Posterior cingulate gyrus (tissue), 11 donors: ENCODE measurements around the gene KIAA0753.

Source experiments
- DNase-seq, 10 donors: peaks; one replicate each; pipeline versions ENCODE4 v3.0.0 to v3.0.0-alpha.2; 2020 to 2021; ENCODE audit warnings: mixed read lengths in 3 of 10
- intact Hi-C: fragments of 100-400 bp; cut with DNase I; formaldehyde crosslinking; loops from one replicate; pipeline ENCODE4 v1.15.1; 2023

Gene KIAA0753

DNA sequence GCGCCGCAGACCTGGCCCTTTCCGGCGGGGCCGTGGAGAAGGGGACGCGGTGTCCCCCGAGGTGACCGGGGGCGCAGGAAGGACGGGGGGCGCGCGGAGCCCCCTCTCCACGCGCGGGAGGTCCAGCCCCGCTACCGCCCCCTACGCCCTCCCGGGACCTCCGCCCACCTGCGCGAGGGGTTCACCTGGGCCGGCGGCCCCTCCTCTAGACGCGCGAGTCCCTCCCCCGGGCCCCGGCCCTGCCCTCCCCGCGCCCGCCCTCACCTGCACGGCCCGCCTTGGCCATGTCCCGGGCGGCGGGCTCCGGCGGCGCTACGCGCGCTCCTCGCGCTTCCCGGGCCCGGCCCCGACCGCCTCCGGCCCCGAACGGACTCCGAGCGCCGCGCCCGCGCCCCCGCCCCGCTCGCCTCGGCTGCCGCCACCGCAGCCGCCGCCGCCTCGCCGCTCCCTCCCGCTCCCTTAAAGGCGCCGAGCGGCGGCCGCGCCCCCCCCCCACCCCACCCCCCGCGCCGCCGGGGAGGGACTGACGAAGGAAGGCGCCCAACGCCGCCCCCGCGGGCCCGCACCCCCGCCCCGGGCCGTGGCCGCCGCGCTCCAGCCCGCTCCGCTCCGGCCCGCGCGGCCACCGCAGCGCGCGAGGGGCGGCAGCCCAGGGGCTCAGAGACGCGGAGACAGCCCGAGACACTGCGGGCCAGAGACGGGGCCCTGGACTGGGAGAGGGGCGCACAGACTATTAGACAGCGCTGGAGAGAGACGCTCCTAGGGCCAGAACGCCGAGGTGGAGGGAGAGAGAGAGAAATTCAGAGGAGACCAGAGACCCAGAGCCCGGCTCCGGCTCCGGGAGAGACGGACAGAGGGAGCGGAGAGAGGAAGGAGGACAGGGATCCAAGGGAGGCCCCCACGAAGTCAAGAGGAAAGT lies 84.1 kb downstream of the KIAA0753 start, which contains the start of gene PITPNM3:
TSS of gene PITPNM3 (minus strand) at position 435 of the 919 bp plus-strand sequence. CDS start at position 286, 149 bp downstream.
- DNase-seq, result peak in 3 of 10 donors; percentile 75 to 85 (median 78)

DNA sequence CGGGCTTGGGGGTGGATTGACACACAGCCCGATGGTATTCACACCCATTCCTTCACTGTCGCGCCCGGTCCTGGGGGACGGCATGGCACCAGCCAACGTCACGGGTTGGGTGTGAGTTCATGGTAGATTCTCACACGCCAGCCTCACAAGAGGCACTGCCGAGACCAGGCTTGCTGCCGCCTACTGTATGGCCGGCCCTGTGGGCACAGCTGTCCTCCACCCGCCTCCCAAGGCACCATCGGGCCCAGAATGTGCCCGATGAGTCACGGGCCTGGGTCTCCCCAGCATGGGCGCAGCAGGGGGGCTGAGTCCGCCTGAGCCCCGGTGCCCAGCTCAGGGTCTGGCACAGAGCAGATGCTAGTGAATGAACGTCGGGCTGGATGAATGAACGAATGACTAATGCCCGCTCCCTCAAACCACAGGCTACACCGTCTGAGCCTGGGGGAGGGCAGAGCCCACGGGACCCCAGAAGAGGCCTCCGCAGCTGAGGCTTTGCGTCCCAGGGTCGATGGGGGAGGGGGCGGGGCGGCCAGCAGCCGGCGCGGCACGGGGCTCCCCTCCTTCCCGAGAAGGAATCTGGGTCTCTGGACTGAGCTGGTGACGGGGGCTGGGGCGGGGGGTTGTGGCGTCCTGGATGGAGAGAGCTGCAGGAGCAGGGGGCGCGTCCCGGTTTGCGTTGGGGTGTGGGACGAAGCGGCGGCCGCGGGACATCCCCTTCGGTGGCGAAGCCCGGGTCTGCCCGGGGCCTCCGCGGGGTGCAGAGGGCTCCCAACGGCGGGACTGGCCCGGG lies 85.0 kb downstream of the KIAA0753 start:
- intact Hi-C loops, result loop anchor here (10.0 kb wide), 1 partner anchor 61 kb away; no protein-coding TSS in a partner anchor
- DNase-seq, result peak in 8 of 10 donors; percentile 21 to 93 (median 58)

More for the DNA sequence above, 84.1 kb downstream of the KIAA0753 start, which contains the start of gene PITPNM3:
- intact Hi-C loops, result loop anchor here (10.0 kb wide), 1 partner anchor 62 kb away; no protein-coding TSS in a partner anchor

DNA sequence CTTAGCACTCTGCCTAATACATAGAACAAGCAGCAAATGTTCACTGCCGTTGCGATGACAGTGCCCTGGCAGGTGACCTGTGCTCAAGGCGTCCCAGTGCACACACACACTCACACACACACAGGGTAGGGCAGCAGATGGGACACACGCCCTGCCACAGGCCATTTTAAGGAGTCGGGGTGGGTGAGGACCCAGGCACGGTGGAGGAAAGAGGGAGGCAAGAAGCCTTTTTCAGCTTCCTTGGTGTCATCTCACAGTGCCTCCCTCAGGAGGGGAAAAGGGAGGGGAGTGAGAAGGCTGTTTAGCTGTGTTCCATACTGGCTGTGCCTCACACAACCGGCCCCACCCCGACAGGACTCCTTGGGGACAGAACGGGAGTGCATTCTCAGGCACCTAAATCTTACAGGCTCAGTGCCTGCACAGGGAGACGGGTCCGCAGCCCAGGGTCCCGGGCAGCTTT lies 85.6 kb downstream of the KIAA0753 start:
- peak in 6 of 10 donors; percentile 46 to 92 (median 75) for DNase-seq
- intact Hi-C loops, result loop anchor here (10.0 kb wide), 1 partner anchor 60 kb away; no protein-coding TSS in a partner anchor

DNA sequence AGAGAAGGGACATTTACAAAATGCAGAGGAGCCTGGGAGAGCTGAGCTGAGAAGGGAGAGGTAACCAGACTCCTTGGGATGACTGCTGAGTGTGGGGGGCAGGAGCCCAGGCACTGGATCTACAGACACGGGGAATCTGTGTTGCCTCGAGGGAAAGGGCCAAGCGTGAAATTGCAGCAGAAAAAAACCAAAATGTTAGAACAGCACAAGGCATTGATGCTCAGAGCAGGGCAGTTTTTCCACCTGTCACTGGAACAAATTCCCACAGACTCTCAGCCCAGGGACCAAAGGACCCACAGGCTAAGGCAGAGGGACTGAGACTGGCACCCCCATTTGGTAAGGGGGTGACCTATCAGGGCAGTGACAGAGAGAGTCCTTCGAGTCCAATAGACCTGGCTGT lies 86.2 kb downstream of the KIAA0753 start:
- DNase-seq, result peak in 1 of 10 donors; percentile 59
- intact Hi-C loops, result loop anchor here (10.0 kb wide), 1 partner anchor 60 kb away; no protein-coding TSS in a partner anchor

DNA sequence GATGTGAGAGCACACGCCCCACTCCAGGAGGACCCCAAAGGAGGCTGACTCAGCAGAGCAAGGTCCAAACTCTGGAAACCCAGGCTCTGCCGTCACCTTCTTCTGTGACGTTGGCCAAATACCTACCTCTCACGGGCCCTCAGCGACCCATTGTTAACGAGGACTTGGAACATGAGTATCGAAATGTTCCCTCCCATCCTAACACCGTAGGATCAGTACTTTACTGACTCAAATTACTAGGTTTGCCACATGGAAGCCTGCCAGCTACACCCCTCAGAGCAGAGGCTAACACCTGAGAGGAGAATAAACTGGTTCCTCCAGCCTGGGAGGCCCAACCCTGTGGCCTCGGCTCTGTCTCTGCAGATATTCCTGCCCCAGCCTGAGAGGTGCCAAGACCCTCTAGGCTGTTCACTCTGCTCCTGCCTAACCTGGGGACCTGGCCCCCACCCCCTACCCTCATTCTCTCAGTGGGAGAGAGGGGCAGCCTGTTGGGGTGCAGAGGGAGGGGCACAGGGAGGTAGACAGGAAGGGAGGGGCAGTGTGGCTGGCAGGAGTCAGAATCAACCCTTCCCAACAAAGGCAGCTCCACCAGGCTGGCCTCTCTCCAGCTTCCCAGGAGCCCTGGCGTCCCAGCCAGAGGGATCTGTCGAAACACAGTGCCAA lies 88.5 kb downstream of the KIAA0753 start:
- DNase-seq, result peak in 3 of 10 donors; percentile 27 to 89 (median 84)
- intact Hi-C loops, result loop anchor here (10.0 kb wide), 1 partner anchor 57 kb away; no protein-coding TSS in a partner anchor

DNA sequence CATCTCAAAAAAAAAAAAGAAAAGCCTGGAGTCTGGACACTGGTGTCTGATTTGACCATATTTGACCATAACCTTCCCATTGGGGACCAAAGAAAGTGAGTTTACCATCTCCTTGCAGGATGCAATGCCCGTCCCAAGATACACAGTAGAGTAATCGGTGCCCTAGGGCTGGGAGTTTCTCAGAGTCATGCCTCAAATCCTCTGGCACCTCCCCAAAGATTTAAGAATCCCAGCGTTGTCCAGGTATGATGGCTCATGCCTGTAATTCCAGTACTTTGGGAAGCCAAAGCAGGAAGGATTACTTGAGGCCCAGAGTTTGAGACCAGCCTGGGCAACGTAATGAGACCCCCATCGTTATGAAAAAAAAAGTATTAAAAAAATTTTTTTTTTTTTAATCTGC lies 89.2 kb downstream of the KIAA0753 start:
- no peak for DNase-seq
- intact Hi-C loops, result loop anchor here (10.0 kb wide), 1 partner anchor 57 kb away; no protein-coding TSS in a partner anchor

DNA sequence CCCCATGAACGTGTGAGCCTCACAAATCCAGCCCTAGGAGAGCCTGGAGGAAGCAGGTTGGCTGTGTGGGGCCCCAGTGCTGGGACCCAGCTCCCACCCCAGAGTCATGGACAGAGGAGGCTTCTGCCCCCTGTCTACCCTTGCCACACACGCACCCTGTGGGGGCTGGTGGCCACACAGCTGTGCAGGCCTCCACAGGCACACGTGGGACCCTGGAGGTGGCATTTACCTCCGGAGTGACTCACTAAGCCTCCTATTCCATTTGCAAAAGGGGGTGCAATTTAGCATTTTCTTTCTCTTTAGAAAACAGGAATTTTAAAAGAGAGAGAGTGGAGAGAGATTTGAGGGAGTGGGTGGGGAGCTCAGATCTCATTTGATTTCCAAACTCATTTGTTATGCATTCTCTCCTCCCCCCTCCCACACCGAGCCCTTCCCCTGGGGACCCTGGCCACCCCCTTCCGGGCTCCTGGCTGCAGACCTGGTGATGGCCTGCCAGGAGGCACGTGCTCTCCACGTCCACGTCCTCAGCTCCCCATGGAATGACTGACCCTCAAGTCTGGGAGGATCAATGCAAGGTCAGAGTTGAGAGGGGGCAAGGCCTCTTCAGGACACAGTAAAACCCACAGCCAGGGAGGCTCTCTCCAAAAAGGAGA lies 91.0 kb downstream of the KIAA0753 start:
- DNase-seq, result peak in 2 of 10 donors; percentile 8 to 43
- intact Hi-C loops, result loop anchor here (10.0 kb wide), 1 partner anchor 55 kb away; no protein-coding TSS in a partner anchor

DNA sequence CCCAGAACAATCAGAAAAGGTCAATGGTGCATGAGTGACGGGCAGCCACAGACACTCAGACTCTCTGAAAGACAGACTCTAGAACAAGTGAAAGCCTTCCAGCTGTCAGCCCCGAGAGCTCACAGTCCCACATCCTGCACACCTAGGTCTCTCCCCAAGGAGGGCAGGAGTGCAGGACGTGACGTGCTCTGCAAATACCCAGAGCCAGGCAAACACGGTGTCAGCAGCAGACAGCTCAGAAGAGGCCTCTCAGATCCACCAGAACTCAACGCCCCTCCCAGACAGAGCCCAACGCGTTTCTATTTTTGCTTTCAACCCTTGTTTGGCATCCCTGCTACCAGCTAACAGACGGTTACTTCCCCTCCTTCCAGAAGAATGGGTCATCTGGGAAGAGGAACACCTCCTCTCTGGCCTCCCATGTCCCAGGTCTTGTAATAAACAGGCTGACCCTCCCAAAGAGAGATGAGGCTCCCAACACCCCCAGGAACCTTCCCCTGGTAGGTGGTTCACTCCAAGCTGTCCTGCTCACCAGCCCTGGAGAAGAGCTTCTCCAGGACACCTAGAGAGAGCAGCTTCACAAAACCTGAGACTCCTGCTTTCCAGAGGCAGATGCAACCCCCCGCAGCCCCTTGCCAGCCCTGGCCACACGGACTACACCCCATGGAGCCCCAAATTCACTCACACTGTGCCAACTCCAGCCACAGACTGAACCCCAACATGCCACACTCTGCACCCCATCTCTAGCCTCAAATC lies 91.8 kb downstream of the KIAA0753 start:
- intact Hi-C loops, result no loop called here
- DNase-seq, result peak in 5 of 10 donors; percentile 43 to 90 (median 85)

DNA sequence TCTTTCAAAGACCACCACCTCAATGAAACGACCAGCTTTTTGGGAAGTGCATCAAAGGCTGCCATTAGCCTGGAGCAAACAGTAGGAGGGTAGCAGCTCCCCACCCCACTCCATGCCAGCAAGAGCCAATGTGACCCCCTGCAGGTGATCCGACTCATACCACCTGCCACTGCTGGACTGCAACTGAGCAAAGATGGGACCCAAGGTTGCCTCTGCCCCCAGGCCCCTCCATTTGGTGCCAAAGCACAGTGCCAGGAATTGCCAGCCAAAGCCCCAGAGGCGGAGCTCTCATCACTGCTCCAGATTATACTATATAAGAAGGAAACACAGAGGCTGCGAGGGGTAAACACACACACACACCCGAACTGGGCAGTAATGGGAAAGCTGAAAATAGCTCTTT lies 92.5 kb downstream of the KIAA0753 start:
- peak in 3 of 10 donors; percentile 32 to 66 (median 50) for DNase-seq
- intact Hi-C loops, result no loop called here

DNA sequence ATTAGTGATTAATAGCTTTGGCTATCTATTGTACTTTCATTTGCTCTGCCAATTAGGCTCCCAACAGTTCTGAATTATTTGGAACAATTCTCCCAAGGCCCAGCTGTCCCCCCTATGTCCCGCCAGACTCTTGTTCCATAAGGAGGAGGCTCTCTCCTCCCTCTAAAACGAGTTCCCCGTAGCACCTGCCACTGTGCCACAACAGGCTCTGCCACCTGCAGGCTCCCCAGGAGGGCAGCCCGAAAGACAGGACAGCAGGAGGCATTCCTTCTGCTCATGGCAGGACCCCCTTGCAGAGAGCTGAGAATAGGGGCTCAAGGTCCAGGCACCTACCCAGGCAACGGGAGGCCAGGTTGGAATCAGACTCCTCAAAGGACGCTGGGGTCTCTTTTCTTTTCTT lies 93.2 kb downstream of the KIAA0753 start:
- peak in 3 of 10 donors; percentile 36 to 77 (median 59) for DNase-seq
- intact Hi-C loops, result no loop called here

DNA sequence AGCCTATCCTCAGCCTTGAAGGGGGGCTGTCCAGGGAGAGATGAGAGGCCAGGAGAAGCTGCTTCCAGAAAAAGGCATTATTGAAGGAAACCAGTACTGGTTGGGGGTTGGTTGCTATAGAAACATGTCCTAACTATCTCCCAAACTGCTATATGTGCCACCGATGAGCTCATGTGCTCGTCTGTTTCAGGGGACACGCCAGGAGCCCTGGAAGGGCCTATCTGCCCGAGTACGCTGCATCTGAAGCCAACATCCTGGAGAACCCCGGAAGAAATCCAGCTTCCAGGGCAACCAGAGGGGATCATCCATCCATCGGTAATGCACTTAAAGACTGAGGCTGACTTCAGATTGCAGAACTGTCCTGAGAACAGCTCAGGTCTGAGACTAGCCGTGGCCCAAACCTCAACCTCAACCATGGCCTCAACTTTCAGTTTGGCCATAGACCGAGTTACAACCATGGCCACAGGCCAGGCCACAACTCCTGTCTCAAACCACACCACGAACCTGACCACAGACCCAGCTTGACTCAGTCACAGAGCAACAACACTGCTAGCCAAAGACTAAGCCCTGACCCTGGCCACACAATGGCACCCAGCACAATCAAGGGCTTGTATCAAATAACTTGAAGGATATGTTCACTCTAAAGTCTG lies 94.3 kb downstream of the KIAA0753 start:
- intact Hi-C loops, result no loop called here
- peak in 4 of 10 donors; percentile 53 to 88 (median 82) for DNase-seq

DNA sequence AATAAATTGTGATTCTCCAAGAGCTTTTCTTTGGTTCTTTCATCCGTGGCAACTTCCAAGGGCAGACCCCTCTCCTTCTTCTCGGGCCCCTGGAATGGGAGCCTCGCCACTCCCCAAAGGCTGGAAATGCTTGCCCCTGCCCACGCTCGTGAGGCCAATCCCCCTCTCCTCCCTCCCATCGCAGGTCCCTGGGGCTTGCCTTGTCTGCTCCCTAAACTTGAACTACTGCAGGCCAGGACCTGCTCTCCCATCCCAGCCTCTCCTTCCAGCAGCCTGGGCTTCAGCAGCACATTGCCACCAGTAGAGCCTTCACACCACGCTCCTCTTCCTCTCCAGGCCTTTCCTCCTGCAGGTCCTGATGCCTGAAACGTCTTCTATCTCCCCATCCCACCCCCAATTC lies 95.2 kb downstream of the KIAA0753 start:
- intact Hi-C loops, result no loop called here
- DNase-seq, result peak in 3 of 10 donors; percentile 59 to 64 (median 64)

DNA sequence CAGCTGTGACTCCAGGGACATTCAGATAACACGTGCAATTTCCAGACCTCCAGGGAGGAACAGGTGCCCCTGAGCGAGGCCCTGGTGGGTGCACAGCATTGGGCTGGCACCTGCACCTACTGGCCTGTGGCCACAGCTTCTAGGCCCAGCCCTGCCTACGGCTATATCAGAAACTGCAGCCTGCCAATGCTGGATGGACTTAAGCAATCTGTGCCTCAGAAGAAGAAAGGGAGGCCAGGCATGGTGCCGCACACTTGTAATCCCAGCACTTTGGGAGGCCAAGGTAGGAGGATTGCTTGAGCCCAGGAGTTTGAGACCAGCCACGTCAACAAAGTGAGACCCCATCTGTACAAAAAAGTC lies 96.5 kb downstream of the KIAA0753 start:
- intact Hi-C loops, result no loop called here

DNA sequence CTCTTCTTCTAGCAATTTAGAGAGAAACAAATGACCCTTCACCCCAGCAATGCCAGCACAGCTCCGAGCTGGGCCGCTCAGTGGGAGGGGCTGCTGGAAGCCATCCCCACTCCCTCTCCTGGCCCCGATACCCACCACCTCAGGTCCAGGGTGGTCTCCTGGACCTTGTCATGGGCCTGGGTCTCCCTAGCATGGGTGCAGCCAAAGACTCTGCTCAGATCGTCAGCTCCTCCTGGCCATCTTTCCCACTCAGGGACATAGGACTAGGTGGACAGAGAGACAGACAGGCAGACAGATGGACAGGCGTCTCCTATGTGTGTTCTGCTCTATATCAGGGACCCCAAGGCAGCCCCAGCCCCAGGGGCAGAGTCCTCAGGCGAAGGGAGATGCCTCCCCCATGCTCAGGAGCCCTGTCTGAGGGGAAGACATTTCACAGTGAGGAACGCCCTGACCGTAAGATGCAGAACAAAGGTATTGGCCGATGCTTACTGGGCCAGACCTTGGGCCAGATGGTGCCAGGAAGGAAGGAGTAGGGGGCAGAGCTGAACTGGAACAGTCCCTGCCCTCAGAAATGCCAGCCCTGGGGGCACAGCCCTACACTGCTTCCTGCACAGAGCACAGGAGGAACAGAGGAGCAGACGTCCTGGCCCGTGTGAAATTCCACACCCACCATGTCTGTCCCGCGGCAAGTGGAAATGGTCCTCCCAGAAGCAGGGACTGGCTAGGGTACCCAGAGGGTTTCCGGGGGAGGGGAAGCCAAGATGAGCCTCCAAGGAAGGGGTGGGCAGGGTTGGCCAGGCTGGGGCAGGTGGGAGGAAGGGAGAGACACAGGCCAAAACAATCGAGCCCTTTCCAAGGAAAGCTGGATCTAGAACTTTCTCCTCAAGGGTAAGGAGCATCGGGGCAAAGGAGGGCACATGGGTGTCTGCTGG lies 97.2 kb downstream of the KIAA0753 start:
- intact Hi-C loops, result no loop called here
- peak in 2 of 10 donors; percentile 52 to 69 for DNase-seq

More for the DNA sequence above, 96.5 kb downstream of the KIAA0753 start:
- DNase-seq, result peak in 1 of 10 donors; percentile 52

DNA sequence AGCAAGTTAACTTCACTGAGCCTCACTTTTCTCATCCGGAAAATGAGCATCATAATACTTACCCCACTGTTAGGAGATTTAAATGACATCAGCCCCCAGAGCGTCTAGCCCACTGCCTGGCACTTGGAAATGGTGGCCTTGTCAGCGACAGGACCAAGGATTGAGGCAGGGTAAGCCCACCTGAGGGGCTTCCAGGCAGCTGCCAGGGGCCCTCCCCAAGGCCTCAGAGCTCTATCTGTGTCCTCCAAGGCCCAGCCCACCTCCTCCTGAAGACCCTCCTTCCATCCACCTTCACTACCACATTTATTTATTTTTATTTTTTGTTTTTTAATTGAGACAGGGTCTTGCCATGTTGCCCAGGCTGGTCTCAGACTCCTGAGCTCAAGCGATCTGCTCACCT lies 97.9 kb downstream of the KIAA0753 start:
- DNase-seq, result peak in 3 of 10 donors; percentile 26 to 67 (median 55)
- intact Hi-C loops, result no loop called here

DNA sequence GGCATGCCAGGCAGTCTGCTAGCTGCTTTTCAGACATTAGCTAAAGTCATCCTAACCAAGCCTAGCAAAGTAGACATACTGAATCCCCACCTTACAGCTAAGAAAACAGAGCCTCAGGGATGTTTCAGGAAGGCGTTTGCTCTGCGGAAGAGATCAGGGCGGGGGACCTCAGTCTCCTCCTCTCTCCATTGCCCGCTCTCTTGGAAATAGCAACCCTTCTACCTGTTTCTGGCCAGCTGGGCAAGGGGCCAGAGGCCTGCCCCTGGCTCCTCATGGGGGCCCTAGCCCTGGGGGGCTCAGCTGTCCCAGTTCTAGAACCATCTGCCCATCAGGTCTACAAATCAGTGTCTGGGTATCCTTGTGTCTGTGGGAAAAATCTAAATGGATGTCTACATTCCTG lies 98.6 kb downstream of the KIAA0753 start:
- peak in 2 of 10 donors; percentile 1 to 40 for DNase-seq
- intact Hi-C loops, result no loop called here

DNA sequence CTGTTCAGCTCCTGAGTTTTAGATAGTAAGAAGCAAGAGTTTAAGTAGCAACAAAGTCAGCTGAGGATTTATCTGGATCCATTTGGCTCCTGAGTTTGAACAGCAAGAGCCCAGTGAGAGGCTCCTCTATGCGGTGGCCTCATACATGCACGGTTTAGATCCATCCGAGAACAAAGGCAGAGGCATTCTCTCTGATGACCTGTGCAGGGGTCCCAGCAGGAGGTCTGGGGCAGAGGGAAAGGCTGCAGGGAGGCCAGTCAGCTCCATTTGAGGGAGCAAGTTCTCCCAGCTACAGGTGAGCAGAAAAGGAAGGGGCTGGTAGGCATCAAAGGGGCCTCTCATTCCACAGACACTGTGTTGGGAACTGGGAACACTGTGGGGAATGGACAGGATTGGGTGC lies 100.6 kb downstream of the KIAA0753 start:
- intact Hi-C loops, result no loop called here
- peak in 2 of 10 donors; percentile 15 to 24 for DNase-seq
